GM21423 (cell line): ENCODE results near the gene BRD8.

Experiments
- ATAC-seq: cut with Tn5 transposase; IDR thresholded peaks from one replicate; pipeline ENCODE4 v1.9.1; 2021; ENCODE audit warnings: mild to moderate bottlenecking, moderate library complexity; ENCODE audit not compliant: unreplicated experiment

The BRD8 gene

GRCh38 chr5:138105709-138106108, 72.7 kb downstream of the BRD8 start:
- ATAC-seq, result no peak

GRCh38 chr5:138103319-138103637, 75.2 kb downstream of the BRD8 start:
- ATAC-seq, result no peak

- ATAC-seq, result no peak
Measured at GRCh38 chr5:138102454-138103318, 75.7 kb downstream of the BRD8 start.

- no peak for ATAC-seq
Measured at GRCh38 chr5:138096997-138097828, 81.2 kb downstream of the BRD8 start.

GRCh38 chr5:138096363-138096762, 82.1 kb downstream of the BRD8 start:
- ATAC-seq, result no peak

- ATAC-seq, result no peak
Measured at GRCh38 chr5:138095100-138095907, 83.1 kb downstream of the BRD8 start.

GRCh38 chr5:138093036-138093435, 85.4 kb downstream of the BRD8 start:
- ATAC-seq, result no peak

GRCh38 chr5:138092301-138092700, 86.1 kb downstream of the BRD8 start:
- no peak for ATAC-seq

GRCh38 chr5:138091685-138092084, 86.7 kb downstream of the BRD8 start:
- no peak for ATAC-seq
